Thymus (tissue), 11 donors: ENCODE data around the gene CCDC81. TPM values are rescaled to one million over a fixed set of nuclear protein-coding genes. Genes with fewer than 3 reads are reported as not detected.
A peak's percentile ranks its signal among the peaks of the same experiment; 100 is the strongest.
"Not testable (repeated sequence)": the region's sequence is repeated elsewhere in the genome, so short reads cannot be mapped to it uniquely, and the experiment has no call there.

ENCODE experiments used
- DNase-seq, 9 donors: peaks; one replicate each; pipeline ENCODE4 v3.0.0-alpha.2; 2013; ENCODE audit warnings: low spot score in 9 of 9, low read depth in 6 of 9, missing footprints in 1 of 9
- H3K27ac ChIP-seq, 2 donors: one replicate each; pipeline ENCODE4 v1.5.1; 2013; ENCODE audit warnings: control low read depth in 1 of 2, low read depth in 1 of 2, low read length in 1 of 2, mild to moderate bottlenecking in 1 of 2, moderate library complexity in 1 of 2
- H3K27me3 ChIP-seq, 2 donors: one replicate each; pipeline ENCODE4 v1.5.1; 2013; ENCODE audit warnings: low read length in 1 of 2; ENCODE audit not compliant: control insufficient read depth in 2 of 2, insufficient read depth in 1 of 2
- H3K36me3 ChIP-seq, 2 donors: one replicate each; pipeline ENCODE4 v1.5.1; 2013; ENCODE audit warnings: low read length in 1 of 2, mild to moderate bottlenecking in 1 of 2, moderate library complexity in 1 of 2; ENCODE audit not compliant: control insufficient read depth in 2 of 2, insufficient read depth in 2 of 2
- H3K4me1 ChIP-seq, 2 donors: one replicate each; pipeline ENCODE4 v1.5.1; 2013; ENCODE audit warnings: low read length in 2 of 2; ENCODE audit not compliant: control insufficient read depth in 2 of 2, insufficient read depth in 2 of 2
- H3K4me3 ChIP-seq, 2 donors: one replicate each; pipeline ENCODE4 v1.5.1; 2013; ENCODE audit warnings: low read length in 2 of 2, control low read depth in 1 of 2, mild to moderate bottlenecking in 1 of 2
- H3K9me3 ChIP-seq, 2 donors: one replicate each; pipeline ENCODE4 v1.5.1; 2013; ENCODE audit warnings: low read length in 1 of 2, mild to moderate bottlenecking in 1 of 2; ENCODE audit not compliant: control insufficient read depth in 2 of 2, insufficient read depth in 1 of 2
- WGBS: extraction: QIAGEN DNeasy Blood & Tissue Kit; methylation state at CpG from one replicate; pipeline ENCODE4 v1.1.7; 2013; 5-methylcytosine and 5-hydroxymethylcytosine counted together
- polyA plus RNA-seq: library from polyadenylated mRNA; stranded (reverse); fragments of 200-250 nt; gene quantifications from one replicate; pipeline ENCODE4 v1.2.3, GENCODE V29; 2013
- total RNA-seq: library from RNA; stranded (reverse); fragments of 120-200 nt; gene quantifications from one replicate; pipeline ENCODE4 v1.2.4, GENCODE V29; 2013
- donor health status: healthy.

Gene CCDC81
- total and polyA plus RNA-seq, 2 donors, result 0.52 to 0.84 TPM

GRCh38 chr11:86398106-86398505 is 23.4 kb downstream of the CCDC81 start:
- no peaks in the 10 kb centered on the region for H3K36me3 ChIP-seq
- no peak overlapping the region for H3K4me3 ChIP-seq
- no peak for DNase-seq
- H3K27me3 ChIP-seq, result no peaks in the 10 kb centered on the region
- H3K27ac ChIP-seq, result no peak overlapping the region
- no peaks in the 10 kb centered on the region for H3K4me1 ChIP-seq
- no peaks in the 10 kb centered on the region for H3K9me3 ChIP-seq
- WGBS, result 92% methylated on average over 3 of the region's 3 CpGs

GRCh38 chr11:86403458-86403857 is 28.8 kb downstream of the CCDC81 start:
- H3K27me3 ChIP-seq, result no peaks in the 10 kb centered on the region
- H3K27ac ChIP-seq, result no peak overlapping the region
- no peak overlapping the region for H3K4me3 ChIP-seq
- H3K4me1 ChIP-seq, result no peaks in the 10 kb centered on the region
- no peak for DNase-seq
- no peaks in the 10 kb centered on the region for H3K9me3 ChIP-seq
- H3K36me3 ChIP-seq, result no peaks in the 10 kb centered on the region
- WGBS, result 96% methylated on average over 1 of the region's 1 CpG

GRCh38 chr11:86408845-86409244 is 34.2 kb downstream of the CCDC81 start:
- no peaks in the 10 kb centered on the region for H3K9me3 ChIP-seq
- no peaks in the 10 kb centered on the region for H3K27me3 ChIP-seq

GRCh38 chr11:86414032-86414431 is 39.3 kb downstream of the CCDC81 start:
- H3K27me3 ChIP-seq, result no peaks in the 10 kb centered on the region
- H3K27ac ChIP-seq, result no peak overlapping the region
- WGBS, result 99% methylated on average over 2 of the region's 2 CpGs
- no peaks in the 10 kb centered on the region for H3K4me1 ChIP-seq
- DNase-seq, result no peak
- no peaks in the 10 kb centered on the region for H3K36me3 ChIP-seq
- no peak overlapping the region for H3K4me3 ChIP-seq
- H3K9me3 ChIP-seq, result no peaks in the 10 kb centered on the region

More at GRCh38 chr11:86408845-86409244, 34.2 kb downstream of the CCDC81 start:
- Histone ChIP-seq H3K4me1 (no peaks in the 10 kb centered on the region), H3K27ac (no peak overlapping the region), H3K36me3 (no peaks in the 10 kb centered on the region), H3K4me3 (no peak overlapping the region)
- no peak for DNase-seq

GRCh38 chr11:86415026-86415425 is 40.3 kb downstream of the CCDC81 start:
- WGBS, result 83% methylated on average over 4 of the region's 4 CpGs
- Histone ChIP-seq H3K36me3 (no peaks in the 10 kb centered on the region), H3K27ac (no peak overlapping the region), H3K4me1 (no peaks in the 10 kb centered on the region), H3K4me3 (no peak overlapping the region), H3K9me3 (no peaks in the 10 kb centered on the region), H3K27me3 (no peaks in the 10 kb centered on the region)
- DNase-seq, result no peak

GRCh38 chr11:86416494-86416893 is 41.8 kb downstream of the CCDC81 start:
- Histone ChIP-seq H3K27me3 (no peaks in the 10 kb centered on the region), H3K27ac (no peak overlapping the region), H3K36me3 (no peaks in the 10 kb centered on the region), H3K4me3 (no peak overlapping the region), H3K9me3 (no peaks in the 10 kb centered on the region), H3K4me1 (no peaks in the 10 kb centered on the region)
- WGBS, result 98% methylated on average over 1 of the region's 1 CpG
- DNase-seq, result peak in 1 of 9 donors; percentile 9

GRCh38 chr11:86416951-86417350 is 42.3 kb downstream of the CCDC81 start:
- WGBS, result 98% methylated on average over 9 of the region's 9 CpGs
- not testable (repeated sequence) for H3K4me1 ChIP-seq

GRCh38 chr11:86418106-86418505 is 43.4 kb downstream of the CCDC81 start:
- no peak overlapping the region for H3K4me3 ChIP-seq
- no peak overlapping the region for H3K27ac ChIP-seq
- no peak for DNase-seq
- H3K4me1 ChIP-seq, result no peaks in the 10 kb centered on the region
- H3K9me3 ChIP-seq, result no peaks in the 10 kb centered on the region
- no peaks in the 10 kb centered on the region for H3K27me3 ChIP-seq
- H3K36me3 ChIP-seq, result no peaks in the 10 kb centered on the region
- 99% methylated on average over 3 of the region's 3 CpGs for WGBS

More at GRCh38 chr11:86416951-86417350, 42.3 kb downstream of the CCDC81 start:
- H3K4me3 ChIP-seq, H3K27me3 ChIP-seq, H3K27ac ChIP-seq, DNase-seq, H3K9me3 ChIP-seq, H3K36me3 ChIP-seq: not testable (repeated sequence)

- Histone ChIP-seq H3K4me1 (no peaks in the 10 kb centered on the region), H3K36me3 (no peaks in the 10 kb centered on the region), H3K27me3 (no peaks in the 10 kb centered on the region), H3K27ac (no peak overlapping the region), H3K4me3 (no peak overlapping the region), H3K9me3 (no peaks in the 10 kb centered on the region)
- no peak for DNase-seq
- 93% methylated on average over 3 of the region's 3 CpGs for WGBS
Measured at GRCh38 chr11:86418513-86418912, 43.8 kb downstream of the CCDC81 start.

- DNase-seq, result no peak
- Histone ChIP-seq H3K36me3 (no peaks in the 10 kb centered on the region), H3K27me3 (no peaks in the 10 kb centered on the region), H3K4me1 (no peaks in the 10 kb centered on the region), H3K4me3 (no peak overlapping the region), H3K27ac (no peak overlapping the region), H3K9me3 (no peaks in the 10 kb centered on the region)
- 67% methylated on average over 2 of the region's 2 CpGs for WGBS
Measured at GRCh38 chr11:86418917-86419316, 44.2 kb downstream of the CCDC81 start.
